PC-9 (cell line): Measurements from ENCODE around the gene DCLRE1C. TPM values are rescaled to one million over a fixed set of nuclear protein-coding genes. Genes with fewer than 3 reads are reported as not detected.

Source experiments
- BruUV-seq: library from RNA; stranded (reverse); fragments of 400-500 nt; replicated peaks from 2 replicates; lab custom pipeline; 2021; lab: Mats Ljungman, UMichigan
- CTCF ChIA-PET: fragments of 300-600 bp; sonication (Branson Sonifier 250); formaldehyde crosslinking; loops from one replicate; lab custom pipeline; 2022; ENCODE audit warnings: antibody characterized with exemption; lab: Charles Lee
- POLR2A ChIA-PET: fragments of 300-600 bp; sonication (Branson Sonifier 250); formaldehyde crosslinking; loops from one replicate; lab custom pipeline; 2022; ENCODE audit warnings: antibody characterized with exemption; ENCODE audit not compliant: unreplicated experiment; lab: Charles Lee
- DNase-seq, 2 experiments: peaks; one replicate each; pipeline versions ENCODE4 v3.0.0 to v3.0.0-alpha.2; 2015 to 2022; ENCODE audit warnings: mixed read lengths in 1 of 2
- H2AFZ ChIP-seq: fragments of 200-600 bp; sonication (generic); 2 replicates; pipeline ENCODE4 v1.8.1; 2017; ENCODE audit warnings: antibody characterized with exemption
- H3F3A ChIP-seq: fragments of 200-600 bp; sonication (generic); 2 replicates; pipeline ENCODE4 v1.8.1; 2017; ENCODE audit warnings: antibody characterized with exemption, mild to moderate bottlenecking, low read depth; ENCODE audit not compliant: insufficient read depth
- H3K27ac ChIP-seq: fragments of 200-600 bp; sonication (generic); 2 replicates; pipeline ENCODE4 v1.6.1; 2016; ENCODE audit warnings: mixed run types
- H3K27me3 ChIP-seq: fragments of 200-600 bp; sonication (generic); 2 replicates; pipeline ENCODE4 v1.6.1; 2016; ENCODE audit warnings: low read depth, mixed run types; ENCODE audit not compliant: insufficient read depth
- H3K36me3 ChIP-seq: fragments of 200-600 bp; sonication (generic); 2 replicates; pipeline ENCODE4 v1.6.1; 2016; ENCODE audit warnings: low read depth, mixed run types
- H3K4me1 ChIP-seq: fragments of 200-600 bp; sonication (generic); replicated peaks from 2 replicates; pipeline ENCODE4 v1.6.1; 2016; ENCODE audit warnings: mixed run types; ENCODE audit not compliant: insufficient read depth
- H3K4me2 ChIP-seq: fragments of 200-600 bp; sonication (generic); 2 replicates; pipeline ENCODE4 v1.6.1; 2017; ENCODE audit warnings: mixed run types
- H3K4me3 ChIP-seq: fragments of 200-600 bp; sonication (generic); 2 replicates; pipeline ENCODE4 v1.6.1; 2016; ENCODE audit warnings: mixed run types
- H3K79me2 ChIP-seq: fragments of 200-600 bp; sonication (generic); 2 replicates; pipeline ENCODE4 v1.6.1; 2017; ENCODE audit warnings: low read depth, mixed run types
- H3K9me2 ChIP-seq: fragments of 200-600 bp; sonication (generic); 2 replicates; pipeline ENCODE4 v1.8.1; 2017; ENCODE audit warnings: mild to moderate bottlenecking; ENCODE audit not compliant: insufficient read depth
- H3K9me3 ChIP-seq: fragments of 200-600 bp; sonication (generic); 2 replicates; pipeline ENCODE4 v1.8.1; 2016; ENCODE audit warnings: low read depth; ENCODE audit not compliant: insufficient read depth
- H4K20me1 ChIP-seq: fragments of 200-600 bp; sonication (generic); 2 replicates; pipeline ENCODE4 v1.8.1; 2017; ENCODE audit not compliant: insufficient read depth
- EZH2 ChIP-seq: fragments of 200-600 bp; sonication (generic); IDR thresholded peaks from 2 replicates; pipeline ENCODE4 v1.8.0; 2017; ENCODE audit warnings: antibody characterized with exemption, low read depth
- intact Hi-C: fragments of 100-400 bp; cut with micrococcal nuclease; formaldehyde crosslinking; loops from one replicate; pipeline ENCODE4 v1.10.0; 2022; ENCODE audit not compliant: unreplicated experiment
- total RNA-seq: library from RNA; stranded (reverse); gene quantifications from 2 replicates; pipeline ENCODE4 v1.2.3, GENCODE V29; 2021
- TF ChIP-seq, protein P1 (sequence below): fragments of 200-600 bp; sonication (generic); conservative IDR thresholded peaks from 2 replicates; pipeline ENCODE4 v1.6.1; 2017; ENCODE audit warnings: mixed run types, antibody characterized with exemption, mild to moderate bottlenecking, moderate library complexity

The DCLRE1C gene
- total RNA-seq, 1 experiment from 2014 or later = 14.0 TPM

DNA sequence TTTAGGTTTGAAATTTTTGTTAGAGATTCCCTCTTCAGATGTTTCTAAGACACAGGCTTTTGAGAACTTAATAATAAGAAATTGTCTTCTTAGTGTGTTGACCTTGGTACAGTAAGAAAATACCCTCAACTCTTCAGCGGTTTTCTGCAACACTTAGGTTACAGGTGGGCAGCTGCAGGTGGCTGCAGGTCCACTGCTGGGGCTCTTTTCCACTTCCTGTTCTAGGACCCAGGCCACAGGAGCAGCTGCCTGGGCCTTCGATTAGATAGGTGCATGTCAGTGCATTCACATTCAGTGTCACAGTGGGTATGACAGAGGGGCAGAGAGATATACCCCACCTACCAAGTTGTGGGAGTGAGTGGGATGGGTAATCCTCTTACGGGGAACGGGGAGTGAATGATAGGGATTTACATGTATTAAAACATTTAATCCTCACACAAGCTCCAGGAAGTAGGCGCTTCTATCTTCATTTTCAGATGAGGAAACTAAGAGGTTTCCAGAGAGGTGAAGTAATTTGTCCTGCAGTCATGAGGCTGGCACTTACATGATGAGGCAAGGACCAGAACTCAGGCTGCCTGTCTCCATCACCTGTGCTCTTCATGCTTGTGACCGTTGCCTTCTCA, 95.4 kb downstream of the DCLRE1C start:
- no peaks in the 10 kb centered on the region for H3K27me3 ChIP-seq
- H3K9me2 ChIP-seq = no peaks in the 10 kb centered on the region
- no peak overlapping the region for H2AFZ ChIP-seq
- no peak for DNase-seq
- no peaks in the 10 kb centered on the region for H3K79me2 ChIP-seq
- no peak overlapping the region for H3K4me3 ChIP-seq
- no peaks in the 10 kb centered on the region for H3K4me1 ChIP-seq
- no peak overlapping the region for H3K4me2 ChIP-seq
- H3K27ac ChIP-seq = no peak overlapping the region
- ChIA-PET POLR2A (no interaction called here), CTCF (no interaction called here)
- TF ChIP-seq EZH2 = no peak
- TF ChIP-seq, protein P1, sequence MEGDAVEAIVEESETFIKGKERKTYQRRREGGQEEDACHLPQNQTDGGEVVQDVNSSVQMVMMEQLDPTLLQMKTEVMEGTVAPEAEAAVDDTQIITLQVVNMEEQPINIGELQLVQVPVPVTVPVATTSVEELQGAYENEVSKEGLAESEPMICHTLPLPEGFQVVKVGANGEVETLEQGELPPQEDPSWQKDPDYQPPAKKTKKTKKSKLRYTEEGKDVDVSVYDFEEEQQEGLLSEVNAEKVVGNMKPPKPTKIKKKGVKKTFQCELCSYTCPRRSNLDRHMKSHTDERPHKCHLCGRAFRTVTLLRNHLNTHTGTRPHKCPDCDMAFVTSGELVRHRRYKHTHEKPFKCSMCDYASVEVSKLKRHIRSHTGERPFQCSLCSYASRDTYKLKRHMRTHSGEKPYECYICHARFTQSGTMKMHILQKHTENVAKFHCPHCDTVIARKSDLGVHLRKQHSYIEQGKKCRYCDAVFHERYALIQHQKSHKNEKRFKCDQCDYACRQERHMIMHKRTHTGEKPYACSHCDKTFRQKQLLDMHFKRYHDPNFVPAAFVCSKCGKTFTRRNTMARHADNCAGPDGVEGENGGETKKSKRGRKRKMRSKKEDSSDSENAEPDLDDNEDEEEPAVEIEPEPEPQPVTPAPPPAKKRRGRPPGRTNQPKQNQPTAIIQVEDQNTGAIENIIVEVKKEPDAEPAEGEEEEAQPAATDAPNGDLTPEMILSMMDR = no peak
- no TSS peak for BruUV-seq
- no peaks in the 10 kb centered on the region for H3K9me3 ChIP-seq
- intact Hi-C loops = no loop called here
- no peaks in the 10 kb centered on the region for H3F3A ChIP-seq
- H4K20me1 ChIP-seq = no peaks in the 10 kb centered on the region
- 0 out of 2 replicates have a peak, but pooled peaks cover 7% of the 10 kb centered on the region for H3K36me3 ChIP-seq

DNA sequence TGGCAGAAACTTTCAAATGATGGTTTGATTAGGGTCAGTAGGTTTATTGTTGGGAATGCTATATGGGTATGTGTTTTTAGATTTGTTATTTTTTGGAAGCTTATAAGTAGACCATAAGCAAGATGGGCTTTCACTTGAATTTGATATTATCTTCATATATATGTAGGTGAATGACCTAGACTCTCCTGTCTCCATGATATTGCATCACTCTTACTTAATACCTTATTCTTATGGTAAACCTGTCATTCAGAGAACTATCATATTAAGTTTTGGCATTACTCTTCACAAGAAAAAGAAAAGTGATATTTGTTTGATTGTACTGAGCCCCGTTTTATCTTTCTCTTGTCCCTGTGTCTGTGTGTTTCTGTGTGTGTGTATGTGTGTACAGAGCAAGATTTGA, 98.4 kb downstream of the DCLRE1C start:
- no peaks in the 10 kb centered on the region for H3K79me2 ChIP-seq
- DNase-seq = no peak
- POLR2A ChIA-PET = no interaction called here
- no peak overlapping the region for H3K4me2 ChIP-seq
- no peaks in the 10 kb centered on the region for H3K4me1 ChIP-seq
- H3K9me2 ChIP-seq = no peaks in the 10 kb centered on the region
- CTCF ChIA-PET = interaction anchor here (0.5 kb wide), 1 partner anchor 10 kb away, joined by 3 read pairs; no protein-coding TSS in a partner anchor
- 0 out of 2 replicates have a peak, but pooled peaks cover 10% of the 10 kb centered on the region for H3K36me3 ChIP-seq
- H3K4me3 ChIP-seq = no peak overlapping the region
- no peaks in the 10 kb centered on the region for H3K27me3 ChIP-seq
- intact Hi-C loops = no loop called here
- no peak for TF ChIP-seq EZH2
- TF ChIP-seq, protein P1 = no peak
- no peaks in the 10 kb centered on the region for H3F3A ChIP-seq
- BruUV-seq = no TSS peak
- H3K9me3 ChIP-seq = no peaks in the 10 kb centered on the region
- no peak overlapping the region for H2AFZ ChIP-seq
- H3K27ac ChIP-seq = no peak overlapping the region
- H4K20me1 ChIP-seq = no peaks in the 10 kb centered on the region

DNA sequence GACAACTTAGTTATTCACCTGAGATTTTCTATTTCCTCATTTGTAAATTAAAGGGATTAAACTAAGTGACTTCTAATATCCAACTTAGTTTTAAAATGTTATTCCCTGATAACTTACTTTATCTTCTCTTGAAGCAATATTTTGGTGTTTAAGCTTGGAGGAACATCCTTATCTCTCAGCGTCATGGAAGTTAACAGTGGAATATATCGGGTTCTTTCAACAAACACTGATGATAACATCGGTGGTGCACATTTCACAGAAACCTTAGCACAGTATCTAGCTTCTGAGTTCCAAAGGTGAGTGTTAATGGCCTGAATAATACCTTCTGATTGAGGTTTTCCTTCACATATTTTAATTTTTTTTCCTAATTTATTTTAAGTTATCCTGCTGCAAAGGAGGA, 101.7 kb downstream of the DCLRE1C start:
- no peaks in the 10 kb centered on the region for H3K79me2 ChIP-seq
- H3K4me1 ChIP-seq = no peaks in the 10 kb centered on the region
- H3F3A ChIP-seq = no peaks in the 10 kb centered on the region
- no peaks in the 10 kb centered on the region for H3K9me3 ChIP-seq
- ChIA-PET CTCF (no interaction called here), POLR2A (no interaction called here)
- no peak overlapping the region for H3K4me3 ChIP-seq
- H3K27ac ChIP-seq = no peak overlapping the region
- no peak for DNase-seq
- peaks cover 10% of the 10 kb centered on the region; the same call in 1 of the 2 replicates for H3K36me3 ChIP-seq
- TF ChIP-seq, protein P1 = no peak
- TF ChIP-seq EZH2 = no peak
- H4K20me1 ChIP-seq = no peaks in the 10 kb centered on the region
- intact Hi-C loops = no loop called here
- no peak overlapping the region for H3K4me2 ChIP-seq
- no peaks in the 10 kb centered on the region for H3K27me3 ChIP-seq
- no TSS peak for BruUV-seq
- no peaks in the 10 kb centered on the region for H3K9me2 ChIP-seq
- no peak overlapping the region for H2AFZ ChIP-seq

Other genes starting within 250 kb of the DCLRE1C start
- gene FAM107B, start 179.2 kb downstream of the DCLRE1C start, total RNA-seq = 99.0 and 144 TPM in 2 replicates
- gene CDNF, start 116.1 kb downstream of the DCLRE1C start, total RNA-seq = 0.48 and 1.2 TPM in 2 replicates
- gene HSPA14, start 115.8 kb downstream of the DCLRE1C start, total RNA-seq = 13.9 and 23.1 TPM in 2 replicates
- 8.5 and 11.6 TPM in 2 replicates for gene MSANTD7, start 115.8 kb downstream of the DCLRE1C start, total RNA-seq
- gene SUV39H2, start 75.2 kb downstream of the DCLRE1C start, total RNA-seq = 13.4 and 20.9 TPM in 2 replicates
- 1.8 and 4.1 TPM in 2 replicates for gene MEIG1, start 5.3 kb upstream of the DCLRE1C start, total RNA-seq
- gene OLAH, start 89.8 kb upstream of the DCLRE1C start, total RNA-seq = not detected in 2 replicates
- 5.9 and 8.2 TPM in 2 replicates for gene ACBD7, start 134.7 kb upstream of the DCLRE1C start, total RNA-seq
- gene RPP38, start 143.3 kb upstream of the DCLRE1C start, total RNA-seq = 15.9 and 16.9 TPM in 2 replicates
- gene NMT2, start 214.6 kb upstream of the DCLRE1C start, total RNA-seq = 10.9 and 11.0 TPM in 2 replicates